Measurements from ENCODE around the gene ISM2.

The ISM2 gene

GRCh38 chr14:77485256-77485655 lies 13.4 kb downstream of the ISM2 start:
- Histone ChIP-seq H4K12ac (ENCODE audit: low read depth, low read length) (no peak overlapping the region), H2BK120ac (ENCODE audit: insufficient read depth, low read length, poor library complexity) (no peak overlapping the region), H3K9ac (ENCODE audit: low read length) (no peak overlapping the region), H3K4me3 (ENCODE audit: low read depth, low read length) (no peak overlapping the region), H3K4me2 (ENCODE audit: low read length) (no peak overlapping the region), H3K79me2 (ENCODE audit: control insufficient read depth, insufficient read depth, low read length, poor library complexity) (no peaks in the 10 kb centered on the region), H2AK5ac (ENCODE audit: low read length) (no peak overlapping the region), H2AFZ (ENCODE audit: insufficient read depth, low read length, poor library complexity) (no peak overlapping the region), H3K4ac (ENCODE audit: low read depth, low read length) (no peak overlapping the region), H3K18ac (ENCODE audit: low read length) (no peak overlapping the region), H3K36me3 (ENCODE audit: control insufficient read depth in 1 of 2, insufficient read depth in 2 of 2, low read length in 2 of 2) (no peaks in the 10 kb centered on the region), H4K91ac (ENCODE audit: low read depth, low read length) (no peak overlapping the region), H3K14ac (ENCODE audit: low read length) (no peak overlapping the region), H2BK5ac (ENCODE audit: low read depth, low read length, poor library complexity) (no peak overlapping the region), H3K9me3 (ENCODE audit: insufficient read depth, low read depth, low read length) (no peaks in the 10 kb centered on the region), H3K4me1 (ENCODE audit: control insufficient read depth in 1 of 2, insufficient read depth in 2 of 2, low read length in 2 of 2) (peaks cover 0 to 4% of the 10 kb centered on the region in 2 experiments), H3K27me3 (ENCODE audit: insufficient read depth, low read length) (no peaks in the 10 kb centered on the region), H3K23ac (ENCODE audit: low read length) (no peak overlapping the region), H3K79me1 (ENCODE audit: low read length) (no peaks in the 10 kb centered on the region), H3K27ac (ENCODE audit: low read depth, low read length) (no peak overlapping the region), H2BK12ac (ENCODE audit: low read length) (no peak overlapping the region), H4K8ac (ENCODE audit: low read depth, low read length) (no peak overlapping the region)
- no CpG with 5 or more reads among the region's 3 CpGs for WGBS (ENCODE audit: extremely low coverage, insufficient coverage, insufficient read length)
- DNase-seq: no peak

GRCh38 chr14:77482422-77482821 lies 16.2 kb downstream of the ISM2 start:
- Histone ChIP-seq H3K27ac (ENCODE audit: low read depth, low read length) (no peak overlapping the region), H2AFZ (ENCODE audit: insufficient read depth, low read length, poor library complexity) (no peak overlapping the region), H4K8ac (ENCODE audit: low read depth, low read length) (no peak overlapping the region), H3K23ac (ENCODE audit: low read length) (no peak overlapping the region), H3K14ac (ENCODE audit: low read length) (no peak overlapping the region), H3K79me1 (ENCODE audit: low read length) (no peaks in the 10 kb centered on the region), H3K36me3 (ENCODE audit: control insufficient read depth in 1 of 2, insufficient read depth in 2 of 2, low read length in 2 of 2) (no peaks in the 10 kb centered on the region), H3K4ac (ENCODE audit: low read depth, low read length) (no peak overlapping the region), H3K9ac (ENCODE audit: low read length) (no peak overlapping the region), H2AK5ac (ENCODE audit: low read length) (no peak overlapping the region), H3K4me1 (ENCODE audit: control insufficient read depth in 1 of 2, insufficient read depth in 2 of 2, low read length in 2 of 2) (peaks cover 0 to 4% of the 10 kb centered on the region in 2 experiments), H3K18ac (ENCODE audit: low read length) (no peak overlapping the region), H3K27me3 (ENCODE audit: insufficient read depth, low read length) (no peaks in the 10 kb centered on the region), H2BK5ac (ENCODE audit: low read depth, low read length, poor library complexity) (no peak overlapping the region), H3K4me2 (ENCODE audit: low read length) (no peak overlapping the region), H3K79me2 (ENCODE audit: control insufficient read depth, insufficient read depth, low read length, poor library complexity) (no peaks in the 10 kb centered on the region), H3K9me3 (ENCODE audit: insufficient read depth, low read depth, low read length) (no peaks in the 10 kb centered on the region), H3K4me3 (ENCODE audit: low read depth, low read length) (no peak overlapping the region), H2BK12ac (ENCODE audit: low read length) (no peak overlapping the region), H4K91ac (ENCODE audit: low read depth, low read length) (no peak overlapping the region), H4K12ac (ENCODE audit: low read depth, low read length) (no peak overlapping the region), H2BK120ac (ENCODE audit: insufficient read depth, low read length, poor library complexity) (no peak overlapping the region)
- no peak for DNase-seq
- no CpG with 5 or more reads among the region's 8 CpGs for WGBS (ENCODE audit: extremely low coverage, insufficient coverage, insufficient read length)

DNA sequence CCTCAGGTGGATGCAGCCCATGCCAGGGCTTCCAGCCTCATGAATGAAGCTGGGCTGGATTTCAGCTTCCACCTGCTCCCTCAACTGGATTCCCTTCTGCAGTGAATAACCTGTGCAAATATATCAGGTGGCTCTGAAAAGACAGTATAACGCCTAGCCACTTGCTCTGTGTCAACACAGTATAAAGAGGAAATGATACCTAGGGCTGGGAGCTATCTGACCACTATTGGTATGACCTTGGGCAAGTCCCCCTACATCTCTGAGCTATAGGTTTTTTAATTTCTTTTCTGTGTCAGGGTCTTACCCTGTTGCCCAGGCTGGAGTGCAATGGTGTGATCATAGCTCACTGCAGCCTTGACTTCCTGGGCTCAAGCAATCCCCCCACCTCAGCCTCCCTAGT lies 19.8 kb downstream of the ISM2 start:
- Histone ChIP-seq H3K27me3 (ENCODE audit: insufficient read depth, low read length) (no peaks in the 10 kb centered on the region), H3K79me2 (ENCODE audit: control insufficient read depth, insufficient read depth, low read length, poor library complexity) (no peaks in the 10 kb centered on the region), H3K79me1 (ENCODE audit: low read length) (no peaks in the 10 kb centered on the region), H2BK120ac (ENCODE audit: insufficient read depth, low read length, poor library complexity) (no peak overlapping the region), H3K23ac (ENCODE audit: low read length) (no peak overlapping the region), H4K8ac (ENCODE audit: low read depth, low read length) (no peak overlapping the region), H2AK5ac (ENCODE audit: low read length) (no peak overlapping the region), H3K27ac (ENCODE audit: low read depth, low read length) (no peak overlapping the region), H3K36me3 (ENCODE audit: control insufficient read depth in 1 of 2, insufficient read depth in 2 of 2, low read length in 2 of 2) (no peaks in the 10 kb centered on the region), H4K12ac (ENCODE audit: low read depth, low read length) (no peak overlapping the region), H2AFZ (ENCODE audit: insufficient read depth, low read length, poor library complexity) (no peak overlapping the region), H3K18ac (ENCODE audit: low read length) (no peak overlapping the region), H3K4ac (ENCODE audit: low read depth, low read length) (no peak overlapping the region), H2BK5ac (ENCODE audit: low read depth, low read length, poor library complexity) (no peak overlapping the region), H3K9ac (ENCODE audit: low read length) (no peak overlapping the region), H3K9me3 (ENCODE audit: insufficient read depth, low read depth, low read length) (peaks cover 3% of the 10 kb centered on the region), H3K14ac (ENCODE audit: low read length) (no peak overlapping the region), H3K4me1 (ENCODE audit: control insufficient read depth in 1 of 2, insufficient read depth in 2 of 2, low read length in 2 of 2) (peaks cover 0 to 4% of the 10 kb centered on the region in 2 experiments), H3K4me3 (ENCODE audit: low read depth, low read length) (no peak overlapping the region), H3K4me2 (ENCODE audit: low read length) (no peak overlapping the region), H2BK12ac (ENCODE audit: low read length) (no peak overlapping the region), H4K91ac (ENCODE audit: low read depth, low read length) (no peak overlapping the region)
- WGBS (ENCODE audit: extremely low coverage, insufficient coverage, insufficient read length): no CpG with 5 or more reads among the region's 1 CpG
- DNase-seq: no peak

- Histone ChIP-seq H3K18ac (ENCODE audit: low read length) (no peak overlapping the region), H3K9ac (ENCODE audit: low read length) (no peak overlapping the region), H4K8ac (ENCODE audit: low read depth, low read length) (no peak overlapping the region), H3K27ac (ENCODE audit: low read depth, low read length) (no peak overlapping the region), H3K4me3 (ENCODE audit: low read depth, low read length) (no peak overlapping the region), H2BK120ac (ENCODE audit: insufficient read depth, low read length, poor library complexity) (no peak overlapping the region), H3K9me3 (ENCODE audit: insufficient read depth, low read depth, low read length) (peaks cover 3% of the 10 kb centered on the region), H3K27me3 (ENCODE audit: insufficient read depth, low read length) (no peaks in the 10 kb centered on the region), H2BK5ac (ENCODE audit: low read depth, low read length, poor library complexity) (no peak overlapping the region), H3K4me2 (ENCODE audit: low read length) (no peak overlapping the region), H3K23ac (ENCODE audit: low read length) (no peak overlapping the region), H3K36me3 (ENCODE audit: control insufficient read depth in 1 of 2, insufficient read depth in 2 of 2, low read length in 2 of 2) (no peaks in the 10 kb centered on the region), H4K12ac (ENCODE audit: low read depth, low read length) (no peak overlapping the region), H3K79me2 (ENCODE audit: control insufficient read depth, insufficient read depth, low read length, poor library complexity) (no peaks in the 10 kb centered on the region), H2AK5ac (ENCODE audit: low read length) (no peak overlapping the region), H2AFZ (ENCODE audit: insufficient read depth, low read length, poor library complexity) (no peak overlapping the region), H3K4me1 (ENCODE audit: control insufficient read depth in 1 of 2, insufficient read depth in 2 of 2, low read length in 2 of 2) (peaks cover 0 to 4% of the 10 kb centered on the region in 2 experiments), H4K91ac (ENCODE audit: low read depth, low read length) (no peak overlapping the region), H3K14ac (ENCODE audit: low read length) (no peak overlapping the region), H2BK12ac (ENCODE audit: low read length) (no peak overlapping the region), H3K79me1 (ENCODE audit: low read length) (no peaks in the 10 kb centered on the region), H3K4ac (ENCODE audit: low read depth, low read length) (no peak overlapping the region)
- WGBS (ENCODE audit: extremely low coverage, insufficient coverage, insufficient read length): no CpG with 5 or more reads among the region's 5 CpGs
- no peak for DNase-seq
These were observed 20.6 kb downstream of the ISM2 start for GRCh38 chr14:77478029-77478428.

Measured in trophoblast cell (in vitro differentiated cells and primary cell).